Measurements from ENCODE around the gene ALCAM.

The ALCAM gene

GRCh38 chr3:105366326-105367062 lies at the start of gene ALCAM (continued):
- TF ChIP-seq SP2 (tag by site-specific recombination; IDR thresholded peaks at IDR 0.05) (peak; percentile 87), KLF9 (tag by site-specific recombination; IDR thresholded peaks at IDR 0.05; ENCODE audit: low read depth) (peak; percentile 10; the same call in 1 of the 2 replicates), ZNF843 (tag by site-specific recombination; IDR thresholded peaks at IDR 0.05) (0 out of 2 replicates have a peak, but pooled peaks have one; percentile 10), ZNF530 (tag by site-specific recombination; IDR thresholded peaks at IDR 0.05; ENCODE audit: low read depth) (peak; percentile 79; the same call in 1 of the 2 replicates)

- Histone ChIP-seq H3K27ac (ENCODE audit: extremely low read depth, low read depth, low read length) (no peak overlapping the region), H3K4me1 (ENCODE audit: control insufficient read depth, insufficient read depth, low read length) (no peaks in the 10 kb centered on the region), H3K4me3 (ENCODE audit: low read depth, low read length) (no peak overlapping the region), H3K36me3 (ENCODE audit: control insufficient read depth in 2 of 2, insufficient read depth in 1 of 2, low read length in 2 of 2) (no peaks in the 10 kb centered on the region), H3K9me3 (ENCODE audit: control insufficient read depth, insufficient read depth, low read depth, low read length) (no peaks in the 10 kb centered on the region)
- no peak for TF ChIP-seq ZNF157 (tag by site-specific recombination; IDR thresholded peaks at IDR 0.05)
- no peak for TF ChIP-seq ZBTB49 (tag by site-specific recombination; IDR thresholded peaks at IDR 0.05; ENCODE audit: low read depth)
- no peak for TF ChIP-seq ZNF585B (tag by site-specific recombination; IDR thresholded peaks at IDR 0.05)
- TF ChIP-seq ZNF473 (tag by site-specific recombination; IDR thresholded peaks at IDR 0.05), result no peak
- TF ChIP-seq KLF9 (tag by site-specific recombination; IDR thresholded peaks at IDR 0.05; ENCODE audit: low read depth), result no peak
- no peak for TF ChIP-seq ZNF311 (tag by site-specific recombination; IDR thresholded peaks at IDR 0.05; ENCODE audit: borderline replicate concordance)
- TF ChIP-seq ZBTB48 (tag by site-specific recombination; IDR thresholded peaks at IDR 0.05), result no peak
- no peak for TF ChIP-seq ZNF580 (tag by site-specific recombination; IDR thresholded peaks at IDR 0.05)
- TF ChIP-seq ZNF776 (tag by site-specific recombination; IDR thresholded peaks at IDR 0.05; ENCODE audit: borderline replicate concordance), result no peak
- no peak for TF ChIP-seq ZNF280C (tag by site-specific recombination; IDR thresholded peaks at IDR 0.05)
- TF ChIP-seq ZNF223 (tag by site-specific recombination; IDR thresholded peaks at IDR 0.05), result no peak
- TF ChIP-seq ZNF777 (tag by site-specific recombination; IDR thresholded peaks at IDR 0.05; ENCODE audit: borderline replicate concordance), result no peak
- no peak for TF ChIP-seq ZXDB (tag by site-specific recombination; IDR thresholded peaks at IDR 0.05)
- TF ChIP-seq ZNF366 (tag by site-specific recombination; conservative IDR thresholded peaks at IDR 0.05), result no peak
- no peak for TF ChIP-seq MYNN (tag by site-specific recombination; IDR thresholded peaks at IDR 0.05; ENCODE audit: borderline replicate concordance)
- no peak for TF ChIP-seq ZNF571 (tag by site-specific recombination; IDR thresholded peaks at IDR 0.05)
- TF ChIP-seq YY1 (tag by site-specific recombination; IDR thresholded peaks at IDR 0.05), result no peak
- no peak for TF ChIP-seq ZNF140 (tag by site-specific recombination; IDR thresholded peaks at IDR 0.05)
- no peak for TF ChIP-seq ZNF560 (tag by site-specific recombination; IDR thresholded peaks at IDR 0.05; ENCODE audit: borderline replicate concordance)
- no peak for TF ChIP-seq ZNF133 (tag by site-specific recombination; IDR thresholded peaks at IDR 0.05)
- POLR2A ChIA-PET, result no interaction called here
- CTCF ChIA-PET, result no interaction called here
Measured at GRCh38 chr3:105317841-105318240, 48.9 kb upstream of the ALCAM start.

Data from HEK293 (cell line).